Brain microvascular endothelial cell (primary cell): ENCODE measurements around the gene APOBEC2.

Experiments used
- DNase-seq: peaks from one replicate; pipeline ENCODE4 v3.0.0-alpha.2; 2020
- H3K27ac ChIP-seq: fragments of 250-450 bp; sonication (Bioruptor Pico); 2 replicates; pipeline ENCODE4 v1.5.1; 2020; ENCODE audit warnings: mild to moderate bottlenecking, moderate library complexity
- H3K27me3 ChIP-seq: fragments of 250-450 bp; sonication (Bioruptor Pico); replicated peaks from 2 replicates; pipeline ENCODE4 v1.5.1; 2020; ENCODE audit warnings: mild to moderate bottlenecking
- H3K36me3 ChIP-seq: fragments of 250-450 bp; sonication (Bioruptor Pico); replicated peaks from 2 replicates; pipeline ENCODE4 v1.5.1; 2020; ENCODE audit warnings: mild to moderate bottlenecking
- H3K4me3 ChIP-seq: 2 replicates; pipeline ENCODE4 v1.5.1; 2011; ENCODE audit warnings: low read depth, mild to moderate bottlenecking, control low read depth, low read length, moderate library complexity
- in situ Hi-C: cut with HindIII; loops from 2 replicates; pipeline ENCODE4 v1.10.0; 2017; ENCODE audit warnings: low sequenced_read_pairs, low pct_ligation_motif_present
- TF ChIP-seq, protein P1 (sequence below): IDR thresholded peaks from 2 replicates; pipeline ENCODE4 v1.5.1; 2011; ENCODE audit warnings: low read depth, mild to moderate bottlenecking, moderate library complexity, low read length, control low read depth, inconsistent platforms; ENCODE audit errors: missing control alignments

The APOBEC2 gene

DNA sequence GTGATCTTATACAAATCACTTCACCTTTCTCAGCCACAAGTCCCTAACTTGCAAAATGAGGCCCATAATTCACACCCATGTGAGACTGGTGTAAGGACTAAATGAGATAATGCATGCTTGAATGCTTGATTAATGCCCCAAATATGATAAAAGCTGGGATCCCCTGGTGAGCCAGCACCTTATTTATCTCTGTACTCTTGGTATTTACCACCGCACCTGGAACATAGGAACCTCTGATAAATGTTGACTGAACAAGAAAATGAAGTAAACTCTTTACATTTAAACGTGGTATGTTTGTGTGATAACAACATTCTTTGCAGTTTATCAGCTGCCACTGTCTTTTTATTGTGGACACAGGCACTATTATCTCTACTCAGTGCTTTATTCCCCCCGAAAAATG, 2.5 kb upstream of the APOBEC2 start:
- in situ Hi-C loops, result no loop called here
- no peak for DNase-seq
- no peak overlapping the region for H3K4me3 ChIP-seq
- H3K27me3 ChIP-seq, result no peaks in the 10 kb centered on the region
- H3K27ac ChIP-seq, result no peak overlapping the region
- TF ChIP-seq, protein P1, sequence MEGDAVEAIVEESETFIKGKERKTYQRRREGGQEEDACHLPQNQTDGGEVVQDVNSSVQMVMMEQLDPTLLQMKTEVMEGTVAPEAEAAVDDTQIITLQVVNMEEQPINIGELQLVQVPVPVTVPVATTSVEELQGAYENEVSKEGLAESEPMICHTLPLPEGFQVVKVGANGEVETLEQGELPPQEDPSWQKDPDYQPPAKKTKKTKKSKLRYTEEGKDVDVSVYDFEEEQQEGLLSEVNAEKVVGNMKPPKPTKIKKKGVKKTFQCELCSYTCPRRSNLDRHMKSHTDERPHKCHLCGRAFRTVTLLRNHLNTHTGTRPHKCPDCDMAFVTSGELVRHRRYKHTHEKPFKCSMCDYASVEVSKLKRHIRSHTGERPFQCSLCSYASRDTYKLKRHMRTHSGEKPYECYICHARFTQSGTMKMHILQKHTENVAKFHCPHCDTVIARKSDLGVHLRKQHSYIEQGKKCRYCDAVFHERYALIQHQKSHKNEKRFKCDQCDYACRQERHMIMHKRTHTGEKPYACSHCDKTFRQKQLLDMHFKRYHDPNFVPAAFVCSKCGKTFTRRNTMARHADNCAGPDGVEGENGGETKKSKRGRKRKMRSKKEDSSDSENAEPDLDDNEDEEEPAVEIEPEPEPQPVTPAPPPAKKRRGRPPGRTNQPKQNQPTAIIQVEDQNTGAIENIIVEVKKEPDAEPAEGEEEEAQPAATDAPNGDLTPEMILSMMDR, result no peak
- no peaks in the 10 kb centered on the region for H3K36me3 ChIP-seq

- DNase-seq, result no peak
- Histone ChIP-seq H3K27me3 (no peaks in the 10 kb centered on the region), H3K36me3 (no peaks in the 10 kb centered on the region), H3K27ac (no peak overlapping the region), H3K4me3 (no peak overlapping the region)
- in situ Hi-C loops, result no loop called here
- TF ChIP-seq, protein P1, result no peak
Measured at GRCh38 chr6:41051873-41052272, 1.1 kb upstream of the APOBEC2 start.

- H3K27ac ChIP-seq, result no peak overlapping the region
- no peak overlapping the region for H3K4me3 ChIP-seq
- H3K36me3 ChIP-seq, result no peaks in the 10 kb centered on the region
- DNase-seq, result no peak
- no peaks in the 10 kb centered on the region for H3K27me3 ChIP-seq
- TF ChIP-seq, protein P1, result no peak
- in situ Hi-C loops, result no loop called here
Measured at GRCh38 chr6:41054511-41054910, 1.5 kb downstream of the APOBEC2 start.

GRCh38 chr6:41055149-41055548, 2.1 kb downstream of the APOBEC2 start:
- no peaks in the 10 kb centered on the region for H3K36me3 ChIP-seq
- H3K27me3 ChIP-seq, result no peaks in the 10 kb centered on the region
- DNase-seq, result no peak
- TF ChIP-seq, protein P1, result no peak
- in situ Hi-C loops, result no loop called here
- no peak overlapping the region for H3K4me3 ChIP-seq
- H3K27ac ChIP-seq, result no peak overlapping the region

- TF ChIP-seq, protein P1, result no peak
- DNase-seq, result no peak
- Histone ChIP-seq H3K36me3 (no peaks in the 10 kb centered on the region), H3K27me3 (no peaks in the 10 kb centered on the region), H3K4me3 (no peak overlapping the region), H3K27ac (no peak overlapping the region)
- in situ Hi-C loops, result no loop called here
Measured at GRCh38 chr6:41056768-41057490, 3.9 kb downstream of the APOBEC2 start.

GRCh38 chr6:41058783-41059181, 5.8 kb downstream of the APOBEC2 start:
- H3K4me3 ChIP-seq, result no peak overlapping the region
- no peak for DNase-seq
- no peaks in the 10 kb centered on the region for H3K36me3 ChIP-seq
- in situ Hi-C loops, result no loop called here
- H3K27me3 ChIP-seq, result no peaks in the 10 kb centered on the region
- TF ChIP-seq, protein P1, result no peak
- no peak overlapping the region for H3K27ac ChIP-seq
